Liver (tissue), 9 donors: ENCODE results near the gene MARS1. TPM values are rescaled to one million over a fixed set of nuclear protein-coding genes. Genes with fewer than 3 reads are reported as not detected.
A peak's percentile ranks its signal among the peaks of the same experiment; 100 is the strongest.

Experiments used
- DNase-seq: peaks from one replicate; pipeline ENCODE4 v3.0.0-alpha.2; 2017; ENCODE audit warnings: low spot score
- H3K27ac ChIP-seq, 2 donors: one replicate each; pipeline ENCODE4 v1.7.0; 2013; ENCODE audit warnings: inconsistent platforms in 2 of 2, low read length in 2 of 2, control low read depth in 1 of 2, low read depth in 1 of 2, mild to moderate bottlenecking in 1 of 2
- H3K27me3 ChIP-seq, 4 donors: one replicate each; pipeline versions ENCODE4 v1.6.1 to v1.7.0; 2013; ENCODE audit warnings: low read length in 3 of 4, inconsistent platforms in 1 of 4, mild to moderate bottlenecking in 1 of 4, moderate library complexity in 1 of 4; ENCODE audit not compliant: control insufficient read depth in 4 of 4, insufficient read depth in 4 of 4
- H3K36me3 ChIP-seq, 4 donors: one replicate each; pipeline versions ENCODE4 v1.6.1 to v1.7.0; 2013; ENCODE audit warnings: low read length in 3 of 4, mild to moderate bottlenecking in 3 of 4, low read depth in 1 of 4, moderate library complexity in 1 of 4; ENCODE audit not compliant: control insufficient read depth in 4 of 4, insufficient read depth in 3 of 4
- H3K4me1 ChIP-seq, 4 donors: one replicate each; pipeline versions ENCODE4 v1.6.1 to v1.7.0; 2013; ENCODE audit warnings: low read length in 3 of 4, mild to moderate bottlenecking in 3 of 4, moderate library complexity in 1 of 4; ENCODE audit not compliant: control insufficient read depth in 4 of 4, insufficient read depth in 4 of 4
- H3K4me3 ChIP-seq, 3 donors: one replicate each; pipeline versions ENCODE4 v1.6.1 to v1.7.0; 2013; ENCODE audit warnings: low read length in 3 of 3, control low read depth in 1 of 3, low read depth in 1 of 3, mild to moderate bottlenecking in 1 of 3
- H3K9ac ChIP-seq, 2 donors: one replicate each; pipeline ENCODE4 v1.7.0; 2013; ENCODE audit warnings: low read length in 2 of 2, mild to moderate bottlenecking in 2 of 2, moderate library complexity in 2 of 2, control low read depth in 1 of 2, low read depth in 1 of 2
- H3K9me3 ChIP-seq, 4 donors: one replicate each; pipeline versions ENCODE4 v1.6.1 to v1.7.0; 2013; ENCODE audit warnings: low read length in 3 of 4; ENCODE audit not compliant: control insufficient read depth in 4 of 4
- EGR1 ChIP-seq, 2 donors: IDR thresholded peaks; 2 replicates each; pipeline ENCODE4 v1.6.1; 2016 to 2018; ENCODE audit warnings: antibody characterized with exemption in 2 of 2, low read depth in 2 of 2
- FOXA1 ChIP-seq: IDR thresholded peaks from 2 replicates; pipeline ENCODE4 v1.6.1; 2016; ENCODE audit warnings: antibody characterized with exemption
- GABPA ChIP-seq, 2 donors: IDR thresholded peaks in 1 of 2; conservative IDR thresholded peaks in 1 of 2; 2 replicates each; pipeline ENCODE4 v1.6.1; 2016; ENCODE audit warnings: antibody characterized with exemption in 2 of 2, mild to moderate bottlenecking in 1 of 2, moderate library complexity in 1 of 2
- HNF4A ChIP-seq, 2 donors: conservative IDR thresholded peaks; 2 replicates each; pipeline ENCODE4 v1.6.1; 2016; ENCODE audit warnings: antibody characterized with exemption in 2 of 2, mild to moderate bottlenecking in 2 of 2
- HNF4G ChIP-seq: IDR thresholded peaks from 2 replicates; pipeline ENCODE4 v1.6.1; 2016; ENCODE audit warnings: antibody characterized with exemption
- JUND ChIP-seq, 2 donors: IDR thresholded peaks; 2 replicates each; pipeline ENCODE4 v1.6.1; 2016; ENCODE audit warnings: antibody characterized with exemption in 2 of 2
- NR2F2 ChIP-seq: IDR thresholded peaks from 2 replicates; pipeline ENCODE4 v1.6.1; 2016; ENCODE audit warnings: antibody characterized with exemption
- RAD21 ChIP-seq, 2 donors: IDR thresholded peaks; 2 replicates each; pipeline ENCODE4 v1.6.1; 2016; ENCODE audit warnings: antibody characterized with exemption in 2 of 2, mild to moderate bottlenecking in 2 of 2
- RXRA ChIP-seq, 2 donors: IDR thresholded peaks; 2 replicates each; pipeline ENCODE4 v1.6.1; 2017 to 2018; ENCODE audit warnings: antibody characterized with exemption in 2 of 2, mild to moderate bottlenecking in 1 of 2
- SP1 ChIP-seq: IDR thresholded peaks from 2 replicates; pipeline ENCODE4 v1.6.1; 2018; ENCODE audit warnings: antibody characterized with exemption, mild to moderate bottlenecking
- TAF1 ChIP-seq: conservative IDR thresholded peaks from 2 replicates; pipeline ENCODE4 v1.6.1; 2016; ENCODE audit warnings: antibody characterized with exemption, mild to moderate bottlenecking
- YY1 ChIP-seq: IDR thresholded peaks from 2 replicates; pipeline ENCODE4 v1.6.1; 2016; ENCODE audit warnings: antibody characterized with exemption, mild to moderate bottlenecking
- WGBS: extraction: QIAGEN DNeasy Blood & Tissue Kit; methylation state at CpG from one replicate; pipeline ENCODE4 v1.1.7; 2013; 5-methylcytosine and 5-hydroxymethylcytosine counted together
- polyA plus RNA-seq, 2 donors: library from polyadenylated mRNA; stranded (reverse) in 1 of 2; unstranded in 1 of 2; fragments of 200-250 nt in 1 of 2; fragments of >200 nt in 1 of 2; fragmentation: Nextera tagmentation in 1 of 2; extraction: Ambion mirVana in 1 of 2; gene quantifications; one replicate each; pipeline versions ENCODE4 v1.2.1 to v1.2.3, GENCODE V29; 2013 to 2015
- total RNA-seq, 2 donors: library from RNA; depleted of rRNA; stranded (reverse); fragments of >200 nt; gene quantifications; one replicate each; pipeline ENCODE4 v1.2.3, GENCODE V29; 2014
- TF ChIP-seq, protein P1 (sequence below): fragments of 150-350 bp; IDR thresholded peaks from 2 replicates; pipeline ENCODE4 v1.5.1; 2017; ENCODE audit warnings: improper control_type of control experiment, low read depth, low read length; ENCODE audit not compliant: missing input control
- TF ChIP-seq, protein P2 (sequence below): IDR thresholded peaks from 2 replicates; pipeline ENCODE4 v1.6.1; 2016; ENCODE audit warnings: antibody characterized with exemption
- TF ChIP-seq, protein P3 (sequence below): IDR thresholded peaks from 2 replicates; pipeline ENCODE4 v1.6.1; 2016; ENCODE audit warnings: antibody characterized with exemption, mild to moderate bottlenecking
- TF ChIP-seq, protein P4 (sequence below): IDR thresholded peaks from 2 replicates; pipeline ENCODE4 v1.6.1; 2016; ENCODE audit warnings: antibody characterized with exemption
- TF ChIP-seq, protein P5 (sequence below): IDR thresholded peaks from 2 replicates; pipeline ENCODE4 v1.6.1; 2016; ENCODE audit warnings: antibody characterized with exemption
- donor health status: healthy.
- donor health status: healthy.
- donor health status: healthy.
- donor health status: healthy.
- donor health status: healthy.

MARS1 gene
- total and polyA plus RNA-seq, 4 donors, result 43.9 to 83.3 (median 56.0) TPM

DNA sequence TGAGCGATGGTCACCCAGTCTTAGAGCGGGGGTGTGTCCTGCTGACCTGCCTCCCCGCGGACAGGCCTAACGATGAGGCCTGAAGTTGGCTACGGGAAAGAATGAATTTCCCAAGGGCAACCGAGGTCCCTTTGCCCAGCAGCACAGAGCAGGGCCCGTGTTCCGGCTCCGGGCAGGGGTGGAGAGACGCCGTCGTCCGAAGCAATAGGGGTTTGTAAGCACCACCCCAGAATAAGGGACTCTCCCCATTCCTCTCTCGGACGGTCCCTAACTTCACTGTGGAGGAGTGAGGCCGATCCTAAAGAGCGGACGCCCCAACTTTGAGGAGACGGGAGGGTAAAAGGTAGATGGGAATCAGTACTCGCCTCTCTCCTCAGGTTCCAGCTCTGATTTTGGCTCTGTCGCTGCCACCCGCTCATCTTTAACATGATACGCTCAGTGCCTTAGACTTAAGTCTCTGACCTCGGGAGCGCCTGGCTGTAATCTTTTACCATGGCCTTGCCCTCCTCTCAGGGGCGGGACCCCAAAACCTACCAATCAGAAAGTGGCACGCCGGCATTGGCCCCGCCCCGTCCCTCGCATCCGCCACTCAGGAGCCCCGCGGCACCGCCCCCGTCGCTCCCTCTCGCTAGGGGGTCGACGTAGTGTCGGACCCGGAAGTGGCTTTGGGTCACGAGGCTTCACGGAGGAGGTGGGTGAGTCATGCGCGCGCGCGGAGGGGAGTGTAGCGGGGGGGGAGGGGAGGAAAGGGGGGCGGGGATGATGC lies 32.4 kb downstream of the MARS1 start, which contains the start of gene DDIT3 (continued):
- TF ChIP-seq, protein P1, sequence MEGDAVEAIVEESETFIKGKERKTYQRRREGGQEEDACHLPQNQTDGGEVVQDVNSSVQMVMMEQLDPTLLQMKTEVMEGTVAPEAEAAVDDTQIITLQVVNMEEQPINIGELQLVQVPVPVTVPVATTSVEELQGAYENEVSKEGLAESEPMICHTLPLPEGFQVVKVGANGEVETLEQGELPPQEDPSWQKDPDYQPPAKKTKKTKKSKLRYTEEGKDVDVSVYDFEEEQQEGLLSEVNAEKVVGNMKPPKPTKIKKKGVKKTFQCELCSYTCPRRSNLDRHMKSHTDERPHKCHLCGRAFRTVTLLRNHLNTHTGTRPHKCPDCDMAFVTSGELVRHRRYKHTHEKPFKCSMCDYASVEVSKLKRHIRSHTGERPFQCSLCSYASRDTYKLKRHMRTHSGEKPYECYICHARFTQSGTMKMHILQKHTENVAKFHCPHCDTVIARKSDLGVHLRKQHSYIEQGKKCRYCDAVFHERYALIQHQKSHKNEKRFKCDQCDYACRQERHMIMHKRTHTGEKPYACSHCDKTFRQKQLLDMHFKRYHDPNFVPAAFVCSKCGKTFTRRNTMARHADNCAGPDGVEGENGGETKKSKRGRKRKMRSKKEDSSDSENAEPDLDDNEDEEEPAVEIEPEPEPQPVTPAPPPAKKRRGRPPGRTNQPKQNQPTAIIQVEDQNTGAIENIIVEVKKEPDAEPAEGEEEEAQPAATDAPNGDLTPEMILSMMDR, result no peak
- TF ChIP-seq, protein P2, sequence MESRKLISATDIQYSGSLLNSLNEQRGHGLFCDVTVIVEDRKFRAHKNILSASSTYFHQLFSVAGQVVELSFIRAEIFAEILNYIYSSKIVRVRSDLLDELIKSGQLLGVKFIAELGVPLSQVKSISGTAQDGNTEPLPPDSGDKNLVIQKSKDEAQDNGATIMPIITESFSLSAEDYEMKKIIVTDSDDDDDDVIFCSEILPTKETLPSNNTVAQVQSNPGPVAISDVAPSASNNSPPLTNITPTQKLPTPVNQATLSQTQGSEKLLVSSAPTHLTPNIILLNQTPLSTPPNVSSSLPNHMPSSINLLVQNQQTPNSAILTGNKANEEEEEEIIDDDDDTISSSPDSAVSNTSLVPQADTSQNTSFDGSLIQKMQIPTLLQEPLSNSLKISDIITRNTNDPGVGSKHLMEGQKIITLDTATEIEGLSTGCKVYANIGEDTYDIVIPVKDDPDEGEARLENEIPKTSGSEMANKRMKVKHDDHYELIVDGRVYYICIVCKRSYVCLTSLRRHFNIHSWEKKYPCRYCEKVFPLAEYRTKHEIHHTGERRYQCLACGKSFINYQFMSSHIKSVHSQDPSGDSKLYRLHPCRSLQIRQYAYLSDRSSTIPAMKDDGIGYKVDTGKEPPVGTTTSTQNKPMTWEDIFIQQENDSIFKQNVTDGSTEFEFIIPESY, result peak; percentile 32
- TF ChIP-seq JUND (IDR thresholded peaks at IDR 0.05), result peak; percentile 85 to 92
- TF ChIP-seq HNF4A (conservative IDR thresholded peaks at IDR 0.05), result peak; percentile 47 to 78
- TF ChIP-seq RXRA (IDR thresholded peaks at IDR 0.05), result peak; percentile 47 to 54
- TF ChIP-seq TAF1, result peak; percentile 99
- TF ChIP-seq GABPA (IDR thresholded peaks at IDR 0.05 in 1 of 2, conservative IDR thresholded peaks at IDR 0.05 in 1 of 2), result peak in 1 of 2 donors; percentile 81

DNA sequence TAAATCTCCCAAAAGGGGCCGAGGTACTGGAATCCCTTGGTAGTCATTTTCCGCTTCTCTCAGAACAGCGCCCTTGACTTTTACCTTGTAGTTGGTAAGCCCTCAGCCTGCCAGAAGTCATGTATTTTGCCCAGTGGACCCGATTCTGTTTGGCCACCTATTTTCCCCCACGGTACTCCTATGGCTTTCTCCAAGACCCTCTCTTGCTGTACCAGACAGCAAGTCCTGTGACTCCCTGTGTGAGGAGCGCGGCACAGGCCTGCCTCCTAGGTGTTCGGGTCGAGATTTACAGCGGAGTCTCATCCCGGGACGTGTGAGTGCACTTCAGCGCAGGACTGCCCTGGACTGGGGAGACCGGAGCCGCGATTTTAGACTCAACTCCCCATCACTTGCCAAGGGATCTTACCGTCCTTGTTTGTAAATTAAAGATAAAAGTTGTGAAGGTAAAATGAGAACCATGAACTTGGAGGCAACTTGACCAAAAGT lies 33.7 kb downstream of the MARS1 start:
- no peak overlapping the region for H3K4me3 ChIP-seq
- peak; percentile 57 for DNase-seq
- peak overlapping the region; percentile 46 to 92 for H3K9ac ChIP-seq
- H3K9me3 ChIP-seq, result no peaks in the 10 kb centered on the region
- TF ChIP-seq SP1 (no peak), JUND (IDR thresholded peaks at IDR 0.05) (no peak), FOXA1 (no peak), GABPA (IDR thresholded peaks at IDR 0.05 in 1 of 2, conservative IDR thresholded peaks at IDR 0.05 in 1 of 2) (no peak), YY1 (no peak), EGR1 (IDR thresholded peaks at IDR 0.05; ENCODE audit: low read depth in 2 of 2) (no peak), TAF1 (no peak), NR2F2 (no peak), RAD21 (IDR thresholded peaks at IDR 0.05) (no peak), HNF4G (no peak), RXRA (IDR thresholded peaks at IDR 0.05) (no peak)
- TF ChIP-seq, protein P3, sequence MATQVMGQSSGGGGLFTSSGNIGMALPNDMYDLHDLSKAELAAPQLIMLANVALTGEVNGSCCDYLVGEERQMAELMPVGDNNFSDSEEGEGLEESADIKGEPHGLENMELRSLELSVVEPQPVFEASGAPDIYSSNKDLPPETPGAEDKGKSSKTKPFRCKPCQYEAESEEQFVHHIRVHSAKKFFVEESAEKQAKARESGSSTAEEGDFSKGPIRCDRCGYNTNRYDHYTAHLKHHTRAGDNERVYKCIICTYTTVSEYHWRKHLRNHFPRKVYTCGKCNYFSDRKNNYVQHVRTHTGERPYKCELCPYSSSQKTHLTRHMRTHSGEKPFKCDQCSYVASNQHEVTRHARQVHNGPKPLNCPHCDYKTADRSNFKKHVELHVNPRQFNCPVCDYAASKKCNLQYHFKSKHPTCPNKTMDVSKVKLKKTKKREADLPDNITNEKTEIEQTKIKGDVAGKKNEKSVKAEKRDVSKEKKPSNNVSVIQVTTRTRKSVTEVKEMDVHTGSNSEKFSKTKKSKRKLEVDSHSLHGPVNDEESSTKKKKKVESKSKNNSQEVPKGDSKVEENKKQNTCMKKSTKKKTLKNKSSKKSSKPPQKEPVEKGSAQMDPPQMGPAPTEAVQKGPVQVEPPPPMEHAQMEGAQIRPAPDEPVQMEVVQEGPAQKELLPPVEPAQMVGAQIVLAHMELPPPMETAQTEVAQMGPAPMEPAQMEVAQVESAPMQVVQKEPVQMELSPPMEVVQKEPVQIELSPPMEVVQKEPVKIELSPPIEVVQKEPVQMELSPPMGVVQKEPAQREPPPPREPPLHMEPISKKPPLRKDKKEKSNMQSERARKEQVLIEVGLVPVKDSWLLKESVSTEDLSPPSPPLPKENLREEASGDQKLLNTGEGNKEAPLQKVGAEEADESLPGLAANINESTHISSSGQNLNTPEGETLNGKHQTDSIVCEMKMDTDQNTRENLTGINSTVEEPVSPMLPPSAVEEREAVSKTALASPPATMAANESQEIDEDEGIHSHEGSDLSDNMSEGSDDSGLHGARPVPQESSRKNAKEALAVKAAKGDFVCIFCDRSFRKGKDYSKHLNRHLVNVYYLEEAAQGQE, result no peak
- TF ChIP-seq, protein P2, result no peak
- TF ChIP-seq, protein P4, sequence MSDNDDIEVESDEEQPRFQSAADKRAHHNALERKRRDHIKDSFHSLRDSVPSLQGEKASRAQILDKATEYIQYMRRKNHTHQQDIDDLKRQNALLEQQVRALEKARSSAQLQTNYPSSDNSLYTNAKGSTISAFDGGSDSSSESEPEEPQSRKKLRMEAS, result no peak
- TF ChIP-seq, protein P1, result no peak
- TF ChIP-seq, protein P5, sequence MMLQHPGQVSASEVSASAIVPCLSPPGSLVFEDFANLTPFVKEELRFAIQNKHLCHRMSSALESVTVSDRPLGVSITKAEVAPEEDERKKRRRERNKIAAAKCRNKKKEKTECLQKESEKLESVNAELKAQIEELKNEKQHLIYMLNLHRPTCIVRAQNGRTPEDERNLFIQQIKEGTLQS, result no peak
- H3K27me3 ChIP-seq, result no peaks in the 10 kb centered on the region
- H3K27ac ChIP-seq, result peak overlapping the region; percentile 92 to 95
- 50% methylated on average over 17 of the region's 17 CpGs for WGBS
- peaks cover 6 to 23% (median 15%) of the 10 kb centered on the region in 4 donors for H3K36me3 ChIP-seq
- H3K4me1 ChIP-seq, result peaks cover 10 to 58% (median 37%) of the 10 kb centered on the region in 4 donors
